NCI-H1694 treated with DMSO at 0.1 percent for 48 hours (cell line): ENCODE data around the gene CNFN.

ENCODE experiments used
- DNase-seq: peaks from one replicate; lab custom pipeline; 2025; lab: John Stamatoyannopoulos, UW

The CNFN gene

DNA sequence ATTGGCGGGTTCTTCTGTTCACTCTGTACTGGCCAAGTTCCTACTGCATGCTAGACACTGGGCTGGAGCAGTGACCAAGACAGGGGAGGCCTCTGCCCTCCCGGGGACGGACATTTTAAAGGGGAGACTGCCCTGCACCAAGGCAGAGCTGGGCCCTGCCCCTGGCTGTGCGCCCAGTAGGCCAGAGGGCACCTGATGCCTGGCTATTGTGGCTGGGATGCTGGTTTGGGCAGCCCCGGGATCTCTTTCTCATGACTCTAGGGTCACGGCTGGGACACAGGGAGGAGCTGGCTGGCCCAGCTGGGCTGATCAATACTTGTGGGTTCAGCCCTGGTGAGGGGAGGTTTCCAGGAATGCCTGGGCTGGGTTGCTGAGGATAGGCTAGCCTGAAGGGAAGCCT, 19.4 kb upstream of the CNFN start:
- no peak for DNase-seq

DNA sequence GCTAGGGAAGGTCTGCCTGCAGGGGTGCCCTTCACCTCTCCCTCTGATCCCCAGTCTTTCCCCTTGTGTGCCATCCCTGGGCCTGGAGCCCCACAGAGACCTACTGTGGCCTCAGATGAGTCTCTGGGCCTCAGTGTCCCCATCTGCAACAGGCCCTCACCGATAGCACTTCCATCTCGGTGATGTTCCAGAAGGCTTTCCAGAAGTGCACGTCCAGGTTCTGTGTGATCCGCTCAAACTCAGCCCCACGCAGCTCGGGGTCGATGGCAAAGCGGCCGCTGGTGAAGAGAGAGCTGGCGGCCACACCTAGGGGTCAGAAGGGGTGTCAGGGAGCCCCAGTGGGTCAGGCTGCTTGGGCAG, 17.7 kb upstream of the CNFN start:
- no peak for DNase-seq

- DNase-seq: no peak
Observed at GRCh38 chr19:42407085-42407815, 17.2 kb upstream of the CNFN start.

DNA sequence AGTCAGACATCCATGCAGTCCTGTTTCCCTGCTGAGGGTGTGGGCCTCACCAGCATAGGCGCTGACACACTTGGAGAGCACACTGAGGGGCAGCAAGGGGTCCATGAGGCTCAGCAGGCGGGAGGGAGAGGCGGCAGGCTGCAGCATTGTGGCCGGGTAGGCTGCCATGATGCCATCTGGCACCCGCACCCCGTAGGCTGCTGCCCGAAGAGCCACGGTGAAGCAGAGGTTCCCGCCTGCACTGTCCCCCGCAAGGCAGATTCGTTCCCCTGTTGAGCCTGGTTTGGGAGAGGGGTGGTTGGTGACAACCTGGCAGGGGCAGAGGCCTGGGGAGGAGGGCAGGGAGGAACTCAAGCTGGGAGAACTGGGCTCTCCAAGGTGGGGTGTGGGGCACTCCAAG, 16.0 kb upstream of the CNFN start:
- DNase-seq: no peak

DNA sequence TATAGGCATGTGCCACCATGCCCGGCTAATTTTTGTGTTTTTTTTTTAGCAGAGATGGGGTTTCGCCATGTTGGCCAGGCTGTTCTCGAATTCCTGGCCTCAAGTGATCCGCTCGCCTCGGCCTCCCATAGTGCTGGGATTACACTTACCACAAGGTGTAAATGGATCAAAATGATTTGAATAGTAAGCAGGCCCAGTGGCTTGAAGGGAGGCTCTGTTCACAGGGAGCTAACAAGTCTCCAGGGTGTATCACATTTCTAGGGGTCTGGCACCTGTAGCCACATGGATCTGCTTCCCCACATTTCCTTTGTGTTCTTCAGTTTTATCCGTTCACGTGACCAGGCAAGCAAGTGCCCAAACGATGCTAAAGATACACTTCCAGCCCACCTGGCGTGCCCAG, 13.5 kb upstream of the CNFN start:
- no peak for DNase-seq

DNA sequence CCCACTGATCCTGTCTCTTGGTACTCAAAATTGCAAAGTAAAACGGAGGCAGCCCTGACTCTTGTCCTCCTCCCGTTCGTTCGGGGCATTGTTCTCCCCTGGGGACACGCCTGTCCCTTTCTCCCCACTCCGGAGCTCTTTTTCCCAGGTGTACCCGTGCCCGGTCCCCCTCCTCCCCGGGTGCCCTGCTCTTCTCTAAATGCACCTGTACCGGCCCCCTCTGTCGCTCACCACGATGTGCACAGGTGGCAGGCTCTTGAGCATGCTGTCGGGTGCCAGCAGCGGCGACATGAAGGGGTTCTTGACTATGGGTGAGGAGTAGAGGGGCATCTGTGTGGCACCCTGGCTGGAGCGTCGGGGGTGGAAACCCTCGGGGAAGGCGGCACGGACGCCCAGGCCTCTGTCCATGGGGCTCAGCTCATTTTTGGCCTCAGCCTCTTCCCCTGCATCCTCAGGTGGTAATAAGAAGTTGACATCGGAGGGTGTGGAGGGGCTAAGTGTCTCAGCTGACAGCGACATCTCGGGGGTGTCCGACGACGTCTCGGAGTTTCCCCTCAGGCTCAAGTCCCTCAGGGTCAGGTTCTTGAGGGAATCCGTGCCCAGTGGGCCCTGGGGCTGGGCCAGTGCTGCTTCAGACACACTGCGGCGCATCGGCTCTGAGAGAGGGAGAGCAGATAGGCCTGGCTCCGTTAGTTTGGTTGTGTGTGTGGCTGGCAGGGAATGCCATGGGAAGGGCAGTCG, 12.4 kb upstream of the CNFN start:
- no peak for DNase-seq

DNA sequence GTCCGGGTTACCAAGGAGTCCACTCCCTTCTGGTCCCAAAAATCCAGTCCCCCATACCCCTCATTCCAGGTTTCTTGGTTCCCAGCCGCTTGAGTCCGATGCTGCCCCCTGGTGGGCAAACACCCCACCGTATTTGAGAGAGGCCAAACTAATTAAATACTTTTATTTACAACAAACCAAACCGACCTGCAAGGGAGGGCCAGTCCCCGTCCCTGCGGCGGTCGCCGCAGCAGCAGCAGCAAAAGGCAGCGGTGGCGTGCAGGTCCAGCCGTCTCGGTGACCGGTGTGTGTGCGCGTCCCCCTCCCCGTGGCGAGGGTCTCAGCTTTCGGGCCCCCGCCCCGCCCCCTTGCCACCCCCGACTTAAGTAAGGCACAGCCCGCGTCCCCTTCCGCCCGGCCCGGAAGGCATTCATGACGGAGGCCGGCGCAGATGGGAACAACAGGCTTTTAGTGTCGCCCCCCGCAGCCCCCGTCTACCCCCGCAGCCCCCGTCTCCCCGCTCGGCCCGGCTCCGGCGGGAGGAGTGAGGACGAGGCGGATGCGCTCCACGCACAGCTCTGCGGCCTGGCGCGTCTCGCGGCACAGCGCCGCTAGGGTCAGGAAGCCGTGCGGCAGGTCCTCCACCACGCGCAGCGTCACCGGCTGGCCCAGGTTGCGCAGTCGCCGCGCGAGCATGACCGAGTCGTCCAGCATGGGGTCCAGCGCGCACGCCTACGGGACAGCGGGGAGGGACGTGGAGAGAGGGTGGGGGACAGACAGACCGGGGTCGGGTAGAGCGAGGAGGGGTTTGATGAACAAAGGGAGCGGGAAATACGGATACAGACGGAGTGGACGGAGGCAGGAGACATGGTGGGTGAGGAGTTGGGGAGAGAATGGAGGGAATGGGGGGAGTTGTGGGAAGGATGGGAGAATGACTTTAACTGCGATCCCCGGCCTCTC, 11.5 kb upstream of the CNFN start:
- DNase-seq: peak; percentile 69

- no peak for DNase-seq
Observed at GRCh38 chr19:42400404-42400803, 10.3 kb upstream of the CNFN start.

DNA sequence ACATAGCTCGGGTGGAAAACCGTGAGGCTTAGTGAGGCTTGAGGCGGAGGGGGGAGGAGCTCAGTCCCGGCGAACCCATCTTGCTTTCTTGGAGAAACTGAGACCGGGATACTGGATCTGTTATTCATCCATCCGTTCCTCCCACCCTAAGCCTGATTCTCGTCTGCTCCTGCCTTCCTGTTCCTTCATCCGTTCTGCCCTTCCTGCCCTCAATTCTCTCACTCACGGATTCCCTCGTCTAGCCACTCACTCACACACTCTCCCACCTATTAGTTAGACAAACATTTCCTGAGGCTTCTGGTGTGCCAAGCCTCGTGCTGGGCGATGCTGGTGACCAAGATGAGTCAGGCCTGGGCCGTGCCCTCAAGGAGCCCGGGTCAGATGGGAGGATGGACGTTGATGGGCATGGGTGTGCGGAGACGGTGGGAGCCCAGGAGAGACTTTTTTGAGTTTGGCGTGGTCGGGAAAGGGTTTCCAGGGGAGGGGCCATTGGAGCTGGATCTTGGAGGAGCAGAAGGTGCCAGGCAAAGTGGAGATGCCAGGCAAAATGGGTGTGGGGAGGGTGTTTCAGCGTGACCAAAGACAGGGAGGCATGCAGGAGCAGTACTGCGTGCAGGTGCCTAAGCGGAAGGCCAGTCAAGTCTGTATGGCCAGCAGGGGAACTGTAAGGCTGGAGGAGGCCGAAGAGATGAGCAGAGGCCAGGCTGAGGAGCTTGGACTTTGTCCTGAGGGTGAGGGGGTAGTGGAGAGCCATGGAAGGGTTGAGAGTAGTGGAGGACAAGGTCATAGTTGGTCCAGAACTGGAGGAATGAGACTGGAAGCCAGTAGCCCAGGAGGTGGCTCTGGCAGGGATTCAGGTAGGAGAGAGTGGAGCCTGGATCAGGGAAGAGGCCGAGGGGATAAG, 7.4 kb upstream of the CNFN start:
- no peak for DNase-seq

- peak; percentile 98 for DNase-seq
Observed at GRCh38 chr19:42396381-42397262, 6.5 kb upstream of the CNFN start.

DNA sequence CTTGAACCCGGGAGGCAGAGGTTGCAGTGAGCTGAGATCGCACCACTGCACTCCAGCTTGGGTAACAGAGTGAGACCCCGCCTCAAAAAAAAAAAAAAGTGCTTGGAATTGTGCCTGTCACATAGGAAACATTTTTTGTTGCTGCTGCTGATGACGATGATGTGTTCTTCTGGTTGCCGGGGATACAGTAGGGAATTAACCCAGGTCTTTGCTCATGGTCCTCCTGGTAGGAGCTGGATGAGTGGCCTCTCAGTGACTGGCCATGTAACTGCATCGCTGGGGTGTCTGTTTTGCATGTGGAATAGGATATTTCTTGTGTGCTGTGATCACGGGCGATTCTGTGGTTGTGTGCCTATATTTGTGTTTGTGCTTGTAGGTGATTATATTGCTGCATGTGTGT, 4.7 kb upstream of the CNFN start:
- no peak for DNase-seq

DNA sequence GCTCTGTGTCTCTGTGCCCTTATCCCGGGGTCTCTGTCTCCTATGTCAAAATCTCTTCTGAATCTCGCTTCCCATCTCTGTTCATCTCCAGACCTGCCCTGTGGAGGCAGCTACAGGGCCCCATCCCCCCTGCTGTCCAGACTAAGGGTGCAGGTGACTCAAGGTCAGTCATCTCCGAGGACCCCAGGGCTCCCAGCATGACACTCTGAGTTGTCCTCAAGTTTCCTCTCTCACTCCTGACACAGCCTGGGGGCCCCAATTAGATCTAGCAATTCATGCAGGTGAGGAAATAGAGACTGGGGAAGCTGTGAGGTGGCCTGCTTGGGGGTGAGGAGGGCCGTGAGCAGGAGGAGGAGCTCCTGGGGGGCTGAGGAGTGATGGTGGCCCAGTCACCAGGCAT, 2.1 kb upstream of the CNFN start:
- DNase-seq: no peak

- no peak for DNase-seq
Observed at GRCh38 chr19:42388851-42389489, 1.1 kb downstream of the CNFN start.

DNA sequence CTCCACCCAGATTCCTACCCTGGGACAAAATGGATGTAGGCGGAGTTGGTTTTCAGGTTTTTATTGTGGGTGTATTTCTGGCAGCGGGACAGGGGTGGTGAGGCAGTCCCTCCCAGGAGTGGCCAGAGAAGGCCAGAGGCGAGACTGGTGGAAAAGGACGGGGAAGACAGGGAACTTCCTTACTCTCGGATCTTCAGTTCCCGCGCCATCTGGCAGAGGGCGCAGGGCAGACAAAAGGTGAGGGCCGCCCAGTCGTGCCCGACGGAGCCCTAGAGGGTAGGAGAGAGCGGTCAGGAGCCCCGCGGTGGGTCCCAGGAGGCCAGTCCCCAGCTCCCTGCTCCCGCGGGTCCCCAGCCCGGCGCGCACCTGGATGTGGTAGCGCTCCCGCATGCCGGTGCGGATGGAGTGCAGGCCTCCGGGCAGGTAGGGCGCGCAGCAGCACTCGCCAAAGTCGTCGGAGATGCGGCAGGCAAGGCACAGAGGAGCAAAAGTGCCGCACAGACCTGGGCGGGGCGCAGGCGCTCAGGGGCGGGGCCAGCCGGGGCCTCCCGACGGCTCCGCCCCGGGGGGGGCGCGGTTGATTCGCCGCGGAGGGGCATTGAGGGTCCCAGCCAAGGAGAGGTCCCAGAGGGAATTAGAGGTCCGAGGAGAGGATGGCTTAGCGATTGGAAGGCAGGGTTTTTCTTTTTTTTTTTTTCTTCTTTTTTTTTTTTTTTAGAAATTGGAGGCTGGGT, 3.0 kb downstream of the CNFN start:
- DNase-seq: peak; percentile 56

DNA sequence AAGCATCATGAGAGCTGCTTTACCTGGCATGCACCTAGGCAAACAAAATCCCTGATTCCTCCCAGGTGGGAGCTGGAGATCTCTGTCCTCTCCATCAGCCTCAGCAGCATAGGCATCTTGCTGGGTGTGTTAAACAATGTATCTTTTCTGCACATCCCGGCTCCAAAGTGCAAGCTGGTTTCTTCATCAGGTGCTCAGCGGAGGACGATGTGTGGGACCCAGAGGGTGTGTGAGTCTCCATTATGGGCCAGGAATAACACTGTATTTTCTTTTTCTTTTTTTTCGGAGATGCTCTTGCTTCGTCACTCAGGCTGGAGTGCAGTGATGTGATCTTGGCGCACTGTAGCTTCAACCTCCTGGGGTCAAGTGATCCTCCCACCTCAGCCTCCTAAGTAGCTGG, 9.9 kb downstream of the CNFN start:
- no peak for DNase-seq

DNA sequence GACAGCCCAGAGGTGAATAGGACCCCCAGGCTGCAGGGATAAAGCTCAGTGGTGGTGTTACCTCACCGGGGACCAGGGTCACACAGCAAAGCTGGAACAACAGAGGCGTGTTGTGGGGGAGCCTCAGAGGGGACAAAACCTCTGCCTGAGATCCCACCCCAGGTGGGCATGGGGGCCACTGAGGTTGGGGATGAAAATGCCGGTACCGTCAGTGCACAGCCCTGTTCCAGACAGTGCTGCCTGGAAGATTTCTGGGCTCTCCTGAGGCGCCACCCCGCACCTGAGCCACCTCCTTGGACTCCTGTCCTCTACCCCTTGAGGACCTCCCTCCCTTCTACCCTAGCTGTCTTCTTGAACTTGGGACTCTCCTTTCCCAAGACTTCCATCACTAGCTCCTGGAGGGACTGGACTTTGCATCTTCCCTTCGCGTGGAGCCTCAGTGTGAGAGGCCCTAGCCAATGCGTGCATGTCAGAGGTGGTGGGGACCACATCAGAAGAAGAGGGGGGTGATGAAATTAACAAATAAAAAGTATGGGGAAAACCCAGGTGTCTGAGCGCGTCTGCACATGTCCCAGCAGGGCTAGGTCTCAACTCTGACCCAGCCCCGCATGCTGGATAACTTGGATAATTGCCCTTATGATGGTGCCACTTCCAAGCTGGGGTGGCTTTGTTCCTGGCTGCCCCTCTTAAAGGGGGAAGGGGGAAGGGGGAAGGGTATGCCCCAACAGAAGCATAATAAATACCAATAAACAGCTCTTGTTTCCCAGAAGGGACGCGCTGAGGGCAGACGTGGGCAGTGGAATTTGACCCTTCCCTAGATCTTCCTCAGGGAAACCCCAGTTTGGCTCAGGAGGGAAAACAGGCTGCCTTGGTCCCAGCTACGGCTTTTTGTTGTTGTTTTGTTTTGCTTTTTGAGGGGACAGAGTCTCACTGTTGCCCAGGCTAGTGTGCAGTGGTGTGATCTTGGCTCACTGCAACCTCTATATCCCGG, 11.6 kb downstream of the CNFN start:
- DNase-seq: no peak

GRCh38 chr19:42376177-42376555, 13.9 kb downstream of the CNFN start:
- no peak for DNase-seq
